HG03039 (cell line): Measurements from ENCODE around the gene DACT2.
"Not testable (repeated sequence)": the region's sequence is repeated elsewhere in the genome, so short reads cannot be mapped to it uniquely, and the experiment has no call there.

ENCODE experiments used
- ATAC-seq: cut with Tn5 transposase; IDR thresholded peaks from one replicate; pipeline ENCODE4 v1.9.1; 2021; ENCODE audit warnings: mild to moderate bottlenecking, moderate library complexity; ENCODE audit not compliant: unreplicated experiment

The DACT2 gene

GRCh38 chr6:168326294-168327261, 7.0 kb upstream of the DACT2 start:
- ATAC-seq: no peak

DNA sequence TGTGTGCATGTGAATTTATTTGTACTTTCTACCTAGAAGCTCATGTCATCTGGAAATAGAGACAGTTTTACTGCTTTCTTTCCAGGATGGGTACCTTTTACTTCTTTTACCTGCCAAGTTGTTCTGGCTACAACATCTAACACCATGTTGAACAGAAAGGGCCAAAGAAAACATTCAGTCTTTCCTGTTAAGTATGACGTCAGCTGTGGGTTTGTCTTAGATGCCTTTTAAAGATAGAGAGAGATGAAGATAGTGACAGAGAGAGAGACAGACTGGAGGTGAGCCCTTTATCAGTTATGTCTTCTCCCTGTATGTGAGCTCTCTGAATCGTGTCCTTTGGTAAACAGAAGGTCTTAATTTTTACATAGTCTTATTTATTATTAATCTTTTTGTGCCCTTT, 3.4 kb upstream of the DACT2 start:
- ATAC-seq: no peak

- ATAC-seq: no peak
These were observed 1.1 kb upstream of the DACT2 start for GRCh38 chr6:168320634-168321033.

- ATAC-seq: no peak
These were observed 848 bp downstream of the DACT2 start for GRCh38 chr6:168318579-168319278.

DNA sequence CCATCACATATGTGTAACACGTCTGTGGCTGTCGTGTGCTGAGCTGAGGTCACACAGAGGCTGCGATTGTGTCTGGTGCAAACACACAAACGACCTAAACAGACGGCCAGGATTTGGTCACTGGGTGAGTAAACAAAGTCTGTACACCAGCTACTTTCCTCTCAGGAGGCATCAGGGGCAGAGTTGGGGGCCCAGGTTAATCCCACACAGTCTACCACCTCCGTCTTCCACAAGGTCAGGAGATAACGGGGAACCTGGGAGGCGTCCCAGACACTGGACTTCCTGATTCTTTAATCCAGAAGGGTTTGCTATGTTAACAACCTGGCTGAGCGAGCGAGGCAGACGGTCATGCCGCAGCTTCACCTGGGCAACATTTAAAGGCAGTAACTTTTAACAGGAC, 1.5 kb downstream of the DACT2 start:
- ATAC-seq: no peak

DNA sequence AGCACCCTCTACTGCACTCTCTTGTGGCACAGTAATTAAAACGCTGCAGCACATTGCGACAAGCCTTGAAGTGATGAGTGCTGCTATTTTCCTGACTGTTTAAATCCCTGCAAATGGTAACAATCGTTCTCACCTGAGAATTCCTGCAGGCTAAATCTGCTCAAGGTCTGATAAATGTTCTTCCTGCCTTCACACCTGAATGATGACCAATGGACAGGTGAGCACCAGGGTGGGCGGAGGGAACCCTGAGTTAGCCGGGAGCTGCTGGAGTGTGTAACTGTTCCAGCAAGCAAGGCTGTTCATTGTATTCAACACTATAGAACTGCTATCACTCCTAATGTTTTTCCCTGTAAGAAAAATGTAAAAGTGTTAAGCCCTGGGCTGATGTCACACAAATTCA, 4.0 kb downstream of the DACT2 start:
- no peak for ATAC-seq

DNA sequence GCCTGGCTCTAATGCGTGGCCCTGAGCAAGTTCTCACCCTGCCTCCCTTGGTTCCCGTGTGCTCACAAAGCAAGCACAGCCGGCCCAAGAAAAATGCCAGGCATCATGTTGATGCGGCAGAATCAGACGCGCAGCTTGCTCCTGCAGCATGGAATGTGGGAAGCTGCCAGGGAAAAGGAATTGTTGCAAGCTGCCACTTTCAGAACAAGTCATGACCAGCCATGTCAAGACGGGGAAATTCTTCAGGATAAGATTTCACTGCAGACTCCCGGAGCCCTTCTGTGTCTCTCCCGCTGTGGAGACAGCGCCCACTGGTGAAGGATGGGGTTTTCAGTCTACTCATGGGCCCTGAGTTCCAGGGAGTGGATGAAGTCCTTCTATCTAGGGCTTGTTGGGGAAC, 4.6 kb downstream of the DACT2 start:
- no peak for ATAC-seq

DNA sequence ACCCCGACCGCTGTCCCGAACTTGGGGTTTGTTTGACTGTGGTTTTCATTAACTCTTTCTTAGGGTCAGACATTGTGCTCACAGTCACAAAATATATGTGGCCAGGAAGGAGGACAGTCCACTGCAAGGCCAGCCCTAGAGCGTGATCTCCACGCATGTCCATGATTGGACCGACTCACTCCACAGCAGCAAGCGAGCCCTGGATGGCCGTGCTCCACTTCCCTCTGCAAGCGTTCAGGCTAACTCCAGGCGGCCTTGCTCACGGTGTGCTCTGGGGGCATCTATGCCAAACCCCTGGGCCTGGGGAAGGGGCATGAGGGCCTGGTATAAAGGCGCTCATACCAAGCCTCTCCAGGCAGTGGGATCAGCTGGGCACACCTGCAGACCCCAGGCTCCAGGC, 5.6 kb downstream of the DACT2 start:
- no peak for ATAC-seq

GRCh38 chr6:168313431-168314011, 6.1 kb downstream of the DACT2 start:
- ATAC-seq: no peak

DNA sequence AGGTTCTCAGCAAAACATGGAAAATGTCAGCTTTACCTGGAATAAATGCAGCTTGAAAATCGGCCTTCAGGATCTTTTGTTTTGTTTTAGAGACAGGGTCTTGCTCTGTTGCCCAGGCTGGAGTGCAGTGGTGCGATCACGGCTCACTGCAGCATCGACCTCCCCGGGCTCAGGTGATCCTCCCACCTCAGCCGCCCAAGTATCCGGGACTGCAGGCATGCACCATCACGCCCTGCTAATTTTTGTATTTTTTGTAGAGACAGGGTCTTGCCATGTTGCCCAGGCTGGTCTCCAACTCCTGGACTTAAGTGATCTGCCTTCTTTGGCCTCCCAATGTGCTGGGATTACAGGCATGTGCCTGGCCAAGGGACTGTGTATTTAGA, 7.5 kb downstream of the DACT2 start:
- not testable (repeated sequence) for ATAC-seq

- no peak for ATAC-seq
These were observed 8.0 kb downstream of the DACT2 start for GRCh38 chr6:168311410-168312124.

GRCh38 chr6:168310945-168311344, 8.6 kb downstream of the DACT2 start:
- ATAC-seq: no peak

DNA sequence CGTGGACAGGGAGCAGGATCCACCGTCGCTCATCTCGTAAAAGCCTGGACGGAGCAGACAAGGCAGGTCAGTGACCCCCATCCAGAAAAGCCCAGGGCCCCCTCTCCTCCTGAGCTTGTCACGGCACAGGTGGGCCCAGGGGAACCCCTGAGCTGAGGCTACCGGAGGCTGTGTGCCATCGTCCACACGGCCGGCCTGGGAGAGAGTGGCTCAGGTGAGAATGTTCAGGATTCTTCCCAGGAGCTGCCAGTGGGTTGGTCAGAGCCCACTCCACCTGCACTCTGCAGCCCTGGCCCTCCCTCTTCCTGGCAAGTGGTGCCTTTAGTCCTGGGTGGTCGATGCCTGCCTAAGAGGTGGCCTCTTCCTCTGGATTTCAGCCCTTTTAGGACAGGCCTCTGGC, 9.2 kb downstream of the DACT2 start:
- ATAC-seq: no peak

DNA sequence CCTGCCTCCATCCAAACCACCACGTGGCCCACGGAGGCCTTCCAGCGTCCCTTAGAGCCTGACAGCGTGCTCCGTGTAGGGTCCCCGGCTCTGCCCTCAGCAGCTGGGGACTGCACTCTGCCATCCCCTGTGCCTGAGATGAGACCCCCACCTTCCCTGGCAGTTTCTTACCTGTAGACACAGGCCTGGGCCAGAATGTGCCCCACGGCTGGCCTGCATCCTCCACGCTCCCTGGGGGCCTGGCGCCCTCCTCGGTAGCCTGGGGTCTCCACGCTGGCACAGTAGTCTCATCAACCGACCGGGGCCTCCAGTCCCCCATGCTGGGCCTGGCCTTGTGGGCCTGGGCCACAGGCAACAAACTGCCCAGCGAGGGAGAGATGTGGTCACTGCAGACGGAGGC, 9.6 kb downstream of the DACT2 start:
- ATAC-seq: no peak

DNA sequence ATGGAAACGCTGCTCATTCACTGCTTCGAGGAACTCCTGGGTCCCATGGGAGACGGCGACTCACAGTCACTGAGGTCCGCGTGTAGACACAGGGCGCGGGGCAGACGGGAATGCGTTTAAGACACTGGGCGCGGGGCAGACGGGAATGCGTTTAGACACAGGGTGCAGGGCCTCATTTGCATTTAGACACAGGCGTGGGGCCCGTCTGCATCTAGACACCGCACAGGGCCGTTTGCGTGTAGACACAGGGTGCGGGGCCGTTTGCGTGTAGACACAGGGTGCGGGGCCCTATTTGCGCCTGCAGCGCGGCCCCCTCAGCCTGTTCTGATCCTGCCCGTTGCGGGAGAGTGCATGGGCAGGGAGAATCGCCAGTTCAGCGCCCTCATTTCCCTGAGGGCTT, 10.4 kb downstream of the DACT2 start:
- ATAC-seq: no peak

GRCh38 chr6:168308390-168309144, 11.0 kb downstream of the DACT2 start:
- no peak for ATAC-seq

DNA sequence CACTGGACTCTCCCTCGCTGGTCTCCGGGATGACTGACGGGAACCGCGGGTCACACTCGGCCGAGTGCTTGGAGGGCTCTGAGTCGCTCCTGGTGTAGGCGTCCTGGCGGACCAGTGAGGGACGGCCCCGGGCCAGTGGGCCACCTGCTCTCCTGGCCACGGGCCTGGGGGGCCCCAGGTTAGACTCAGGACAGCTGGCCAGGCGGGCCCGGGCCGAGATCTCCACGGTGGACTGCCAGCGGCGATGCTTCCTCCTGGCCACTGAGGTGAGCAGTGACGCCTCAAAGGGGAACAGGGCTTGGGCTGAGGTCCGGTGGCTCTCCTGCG, 11.9 kb downstream of the DACT2 start:
- ATAC-seq: no peak

DNA sequence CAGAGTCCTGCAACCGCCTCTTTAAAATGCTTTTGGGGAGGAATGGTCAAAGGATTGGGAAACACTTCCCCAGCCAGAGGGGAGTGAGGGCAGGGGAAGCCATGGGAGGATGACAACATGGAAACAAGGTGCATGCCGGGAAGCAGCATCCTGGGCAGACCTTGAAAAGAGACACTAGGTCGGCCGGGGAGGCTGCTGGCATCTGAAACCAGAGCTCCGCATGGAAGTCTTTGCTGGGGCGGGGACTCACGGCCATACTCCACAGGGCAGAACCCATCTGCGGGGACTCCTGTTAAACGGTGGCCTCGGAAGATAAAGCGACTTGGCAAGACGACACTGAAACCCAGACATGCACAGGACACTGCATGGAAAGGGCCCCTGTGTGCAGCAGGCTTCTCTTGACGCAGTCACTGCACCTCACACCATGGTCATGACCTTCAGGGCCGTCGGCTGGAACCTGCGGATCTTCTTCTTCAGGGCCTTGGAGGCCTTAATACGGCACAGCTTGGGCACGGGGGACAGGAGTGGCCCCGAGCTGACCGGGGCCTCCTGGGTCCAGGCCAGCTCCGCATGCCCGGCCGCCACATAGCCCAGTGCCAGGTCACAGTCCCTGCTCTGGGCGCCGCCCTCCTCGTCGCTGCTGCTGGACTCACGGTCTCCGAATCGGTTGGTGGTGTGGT, 12.4 kb downstream of the DACT2 start:
- ATAC-seq: no peak

DNA sequence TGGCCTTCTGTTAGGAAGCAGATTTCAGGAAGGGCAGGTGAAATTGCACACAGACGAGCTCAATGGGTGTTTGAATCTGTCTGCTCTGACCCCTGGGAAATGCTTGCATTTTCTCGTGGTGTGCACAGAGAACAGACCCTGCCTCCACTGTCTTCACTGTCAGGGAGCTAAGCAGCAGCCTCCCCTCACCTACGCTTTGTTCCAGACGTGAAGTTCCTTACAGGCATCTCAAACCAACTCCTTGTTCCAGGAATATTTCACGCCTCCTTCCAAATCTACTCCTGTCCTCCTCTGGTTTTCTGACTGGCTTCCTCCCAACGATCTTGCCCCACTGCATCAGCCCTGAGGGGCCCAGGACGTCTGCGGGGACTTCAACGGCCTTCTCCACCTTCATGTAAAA, 13.7 kb downstream of the DACT2 start:
- no peak for ATAC-seq

DNA sequence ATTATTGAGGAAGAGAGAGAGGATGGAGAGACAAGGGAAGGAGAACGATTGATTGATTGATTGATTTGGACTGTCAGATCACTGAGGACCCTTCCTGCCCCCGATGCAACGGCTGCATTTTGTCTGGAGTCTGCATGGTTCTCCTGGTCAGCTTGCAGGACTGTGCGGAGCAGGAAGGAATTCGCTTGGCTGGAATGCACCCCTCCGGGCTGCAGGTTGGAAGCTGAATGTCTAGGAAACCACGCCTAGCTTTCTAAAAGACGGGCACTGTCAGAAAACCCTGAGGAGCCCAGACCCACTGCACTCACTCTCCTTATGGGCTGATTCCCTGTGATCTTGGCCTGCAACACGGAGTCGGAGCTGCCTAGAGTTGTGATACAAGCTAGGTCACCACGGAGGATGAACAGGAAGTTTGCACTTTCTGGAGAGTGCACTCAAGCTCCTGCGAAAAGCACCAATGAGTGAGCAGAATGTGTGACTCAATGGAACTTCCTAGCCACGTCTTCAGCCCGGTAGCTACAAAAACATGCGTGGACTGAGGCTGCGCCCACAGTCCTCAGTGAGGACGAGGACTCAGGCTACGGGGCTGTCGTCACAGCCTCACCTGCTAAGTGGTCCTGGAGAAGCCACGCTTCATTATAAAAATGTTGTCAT, 14.4 kb downstream of the DACT2 start:
- no peak for ATAC-seq
